Adrenal gland (tissue), 5 donors: ENCODE measurements around the gene KYNU.

Experiments
- POLR2A ChIP-seq, 2 donors: fragments of 450-650 bp; IDR thresholded peaks; one replicate each; pipeline ENCODE4 v1.6.1; 2017; ENCODE audit warnings: antibody characterized with exemption in 2 of 2, mild to moderate bottlenecking in 2 of 2, moderate library complexity in 1 of 2
- TF ChIP-seq, protein P1 (sequence below), 6 experiments: fragments of 450-650 bp in 4 of 6; fragments of 200-600 bp in 2 of 6; sonication (generic) in 1 of 6; IDR thresholded peaks; 1 replicate in 5 of 6; 2 replicates in 1 of 6; pipeline versions ENCODE4 v1.5.1 to v1.8.0; 2016 to 2021; ENCODE audit warnings: antibody characterized with exemption in 6 of 6, mild to moderate bottlenecking in 2 of 6, moderate library complexity in 1 of 6
- donor health status: DM: no; HTN: no; CAD: no.

GRCh38 chr2:142872882-142873724, 4.4 kb upstream of the KYNU start:
- TF ChIP-seq, protein P1, sequence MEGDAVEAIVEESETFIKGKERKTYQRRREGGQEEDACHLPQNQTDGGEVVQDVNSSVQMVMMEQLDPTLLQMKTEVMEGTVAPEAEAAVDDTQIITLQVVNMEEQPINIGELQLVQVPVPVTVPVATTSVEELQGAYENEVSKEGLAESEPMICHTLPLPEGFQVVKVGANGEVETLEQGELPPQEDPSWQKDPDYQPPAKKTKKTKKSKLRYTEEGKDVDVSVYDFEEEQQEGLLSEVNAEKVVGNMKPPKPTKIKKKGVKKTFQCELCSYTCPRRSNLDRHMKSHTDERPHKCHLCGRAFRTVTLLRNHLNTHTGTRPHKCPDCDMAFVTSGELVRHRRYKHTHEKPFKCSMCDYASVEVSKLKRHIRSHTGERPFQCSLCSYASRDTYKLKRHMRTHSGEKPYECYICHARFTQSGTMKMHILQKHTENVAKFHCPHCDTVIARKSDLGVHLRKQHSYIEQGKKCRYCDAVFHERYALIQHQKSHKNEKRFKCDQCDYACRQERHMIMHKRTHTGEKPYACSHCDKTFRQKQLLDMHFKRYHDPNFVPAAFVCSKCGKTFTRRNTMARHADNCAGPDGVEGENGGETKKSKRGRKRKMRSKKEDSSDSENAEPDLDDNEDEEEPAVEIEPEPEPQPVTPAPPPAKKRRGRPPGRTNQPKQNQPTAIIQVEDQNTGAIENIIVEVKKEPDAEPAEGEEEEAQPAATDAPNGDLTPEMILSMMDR (IDR thresholded peaks at IDR 0.05) = no peak
- no peak for TF ChIP-seq POLR2A (IDR thresholded peaks at IDR 0.05)
